ENCODE results near the gene PRKAG2.
A peak's percentile ranks its signal among the peaks of the same experiment; 100 is the strongest.
"Not testable (repeated sequence)": the region's sequence is repeated elsewhere in the genome, so short reads cannot be mapped to it uniquely, and the experiment has no call there.

Gene PRKAG2

DNA sequence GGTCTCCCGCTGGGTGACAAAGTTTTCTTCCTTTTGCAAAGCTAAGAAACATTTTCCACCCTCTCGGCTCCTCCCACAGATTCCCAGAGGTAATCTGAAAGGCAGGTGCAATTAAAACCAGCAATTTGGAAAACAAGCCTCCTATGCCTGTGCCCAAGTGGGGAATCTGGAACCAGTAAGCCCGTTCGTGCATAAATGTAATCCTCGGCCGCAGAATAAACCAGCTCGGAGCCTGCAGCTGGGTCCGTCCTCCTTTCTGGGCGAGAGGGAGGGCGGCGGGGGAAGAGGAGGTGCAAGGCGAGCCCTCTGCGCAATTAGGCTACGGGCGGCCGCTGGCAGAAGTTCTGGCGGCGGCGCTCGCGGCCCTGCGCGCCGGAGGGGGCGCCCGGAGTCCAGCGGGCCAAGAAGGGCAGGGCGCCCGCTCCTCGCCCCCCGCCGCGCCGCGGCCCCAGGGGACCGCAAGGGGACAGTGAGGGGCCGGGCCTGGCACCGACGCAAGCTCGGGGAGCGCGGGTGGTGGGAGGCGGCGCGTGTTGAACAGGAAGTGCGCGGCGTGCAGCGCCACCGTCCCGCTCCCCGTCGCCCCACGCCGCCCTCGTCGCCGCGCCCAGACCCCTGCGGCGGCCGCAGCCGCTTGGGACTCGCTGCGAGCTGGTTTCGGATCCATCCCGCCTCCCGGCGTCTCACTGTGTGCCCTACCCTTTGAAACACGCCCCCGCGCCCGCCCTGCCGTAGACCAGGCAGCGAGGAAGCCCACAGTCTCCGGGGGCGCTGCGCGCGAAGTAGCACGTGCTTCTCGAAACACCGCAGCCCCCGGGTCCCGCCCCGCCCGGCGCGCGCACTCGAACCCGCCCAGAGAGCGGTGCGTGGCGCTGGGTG is at the start of gene PRKAG2:
Gene PRKAG2, minus strand, starts transcription at position 217 of the 879 bp plus-strand sequence. CDS start 495 bp downstream, outside the sequence.
- DNase-seq (ENCODE audit: low spot score), result peak; percentile 58

DNA sequence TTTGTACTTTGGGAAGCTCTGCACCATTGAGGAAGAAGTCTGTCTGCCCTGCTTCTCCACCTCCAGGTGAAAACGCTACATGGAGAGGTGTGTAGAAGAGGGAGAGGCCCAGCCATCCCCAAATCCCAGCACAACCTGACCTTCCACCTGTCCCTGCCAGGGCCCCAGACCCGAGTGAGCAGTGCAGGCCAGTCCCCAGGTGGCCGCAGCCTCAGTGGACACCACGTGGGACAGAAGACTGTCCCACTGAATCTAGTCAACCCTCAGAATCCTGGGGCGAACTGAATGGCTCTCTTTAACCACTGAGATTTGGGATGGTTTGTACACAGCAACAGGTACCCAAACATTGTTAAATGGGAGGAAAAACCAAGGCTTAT is 49.4 kb upstream of the PRKAG2 start:
- no peak for DNase-seq (ENCODE audit: low spot score)

GRCh38 chr7:151925446-151926335 is 48.8 kb upstream of the PRKAG2 start:
- no peak for DNase-seq (ENCODE audit: low spot score)

DNA sequence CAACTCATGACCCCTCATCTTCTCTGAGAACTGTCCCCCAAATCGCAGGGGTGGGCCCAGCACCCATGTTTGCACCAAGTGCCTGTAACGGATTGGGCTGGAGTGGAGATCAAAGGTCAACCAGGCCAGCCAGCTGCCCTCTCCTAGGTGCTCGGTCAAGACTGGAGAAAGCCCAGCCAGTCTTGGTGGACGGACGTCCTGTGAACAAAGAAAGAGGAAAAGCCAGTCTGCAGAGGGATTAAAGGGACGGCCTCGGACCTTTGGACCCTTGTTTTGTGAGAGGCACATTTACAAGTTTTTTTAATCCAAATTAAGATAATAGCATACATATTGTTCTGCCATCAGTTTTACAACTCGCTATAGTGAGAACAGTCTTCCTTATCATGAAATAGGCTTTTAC is 47.6 kb upstream of the PRKAG2 start:
- no peak for DNase-seq (ENCODE audit: low spot score)

GRCh38 chr7:151924001-151924400 is 47.1 kb upstream of the PRKAG2 start:
- DNase-seq (ENCODE audit: low spot score), result no peak

- no peak for DNase-seq (ENCODE audit: low spot score)
These were observed 46.4 kb upstream of the PRKAG2 start for GRCh38 chr7:151923097-151923876.

DNA sequence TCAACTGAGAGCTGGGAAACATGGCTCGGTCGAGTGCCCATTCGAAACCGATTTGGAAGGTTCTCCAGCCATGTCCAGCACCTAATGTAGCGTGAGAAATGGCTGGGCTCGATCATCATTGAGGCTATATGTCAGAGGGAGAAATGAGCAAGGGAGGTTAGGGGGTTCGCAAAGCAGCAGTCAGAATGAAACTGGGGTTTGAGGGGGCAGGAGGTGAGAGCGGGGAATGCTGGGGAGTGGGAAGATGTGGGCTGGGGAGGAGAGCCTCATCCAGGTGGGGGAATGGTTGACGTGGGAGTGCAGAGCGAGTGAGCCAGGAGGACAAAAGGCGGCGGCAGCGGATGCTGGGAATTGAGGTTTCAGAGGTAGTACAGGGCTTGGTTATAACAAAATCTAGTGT is 44.5 kb upstream of the PRKAG2 start:
- DNase-seq (ENCODE audit: low spot score), result no peak

DNA sequence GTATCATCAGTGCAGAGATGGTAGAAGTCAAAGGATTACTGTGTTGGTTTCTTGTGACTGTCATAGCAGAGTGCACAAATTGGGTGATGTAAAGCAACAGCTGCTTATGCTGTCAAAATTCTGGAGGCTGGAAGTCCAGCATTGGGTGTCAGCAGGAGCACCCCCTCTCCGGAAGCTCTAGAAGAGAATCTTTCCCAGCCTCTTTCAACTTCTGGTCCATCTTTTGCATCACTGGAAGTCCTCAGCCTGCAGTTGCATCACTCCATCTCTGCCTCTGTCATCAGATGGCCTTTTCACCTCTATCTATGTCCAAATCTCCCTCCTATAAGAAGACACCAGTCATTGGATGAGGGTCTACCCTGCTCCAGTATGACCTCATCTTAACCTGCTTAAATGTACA is 43.6 kb upstream of the PRKAG2 start:
- no peak for DNase-seq (ENCODE audit: low spot score)

GRCh38 chr7:151919595-151919994 is 42.7 kb upstream of the PRKAG2 start:
- no peak for DNase-seq (ENCODE audit: low spot score)

GRCh38 chr7:151918510-151918843 is 41.6 kb upstream of the PRKAG2 start:
- no peak for DNase-seq (ENCODE audit: low spot score)

- no peak for DNase-seq (ENCODE audit: low spot score)
These were observed 41.0 kb upstream of the PRKAG2 start for GRCh38 chr7:151917791-151918509.

DNA sequence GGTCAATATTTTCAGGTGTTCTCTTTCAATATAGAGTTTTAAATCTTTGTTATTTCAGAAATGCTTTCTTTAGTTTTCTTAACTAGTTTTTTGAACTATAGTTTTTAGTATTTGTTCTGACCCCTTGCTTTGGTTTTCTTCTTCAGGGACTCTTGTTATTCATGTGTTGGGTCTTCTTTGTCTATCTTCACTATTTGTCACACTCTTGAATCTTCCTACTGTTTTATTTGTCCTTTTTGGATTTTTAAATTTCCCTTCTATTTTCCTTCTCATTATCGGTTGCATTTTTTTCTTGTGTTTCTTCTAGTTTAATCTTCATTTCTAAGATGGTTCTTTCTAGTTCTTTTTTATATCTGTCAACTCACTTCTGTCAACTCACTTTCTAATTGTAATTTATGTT is 37.1 kb upstream of the PRKAG2 start:
- no peak for DNase-seq (ENCODE audit: low spot score)

DNA sequence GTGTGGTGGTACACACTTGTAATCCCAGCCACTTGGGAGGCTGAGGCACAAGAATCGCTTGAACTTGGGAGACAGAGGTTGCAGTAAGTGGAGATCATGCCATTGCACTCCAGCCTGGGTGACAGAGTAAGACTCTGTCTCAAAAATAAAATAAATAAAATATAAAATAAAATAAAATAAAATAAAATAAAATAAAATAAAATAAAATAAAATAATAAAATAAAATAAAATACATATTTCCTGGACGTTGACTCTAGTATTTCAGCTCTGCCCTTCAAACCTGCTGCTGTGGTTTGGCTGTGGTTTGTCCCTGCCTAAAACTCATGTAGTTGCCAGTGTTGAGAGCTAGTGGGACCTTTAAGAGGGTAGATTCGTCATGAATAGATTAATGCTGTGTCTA is 33.7 kb upstream of the PRKAG2 start:
- not testable (repeated sequence) for DNase-seq (ENCODE audit: low spot score)

DNA sequence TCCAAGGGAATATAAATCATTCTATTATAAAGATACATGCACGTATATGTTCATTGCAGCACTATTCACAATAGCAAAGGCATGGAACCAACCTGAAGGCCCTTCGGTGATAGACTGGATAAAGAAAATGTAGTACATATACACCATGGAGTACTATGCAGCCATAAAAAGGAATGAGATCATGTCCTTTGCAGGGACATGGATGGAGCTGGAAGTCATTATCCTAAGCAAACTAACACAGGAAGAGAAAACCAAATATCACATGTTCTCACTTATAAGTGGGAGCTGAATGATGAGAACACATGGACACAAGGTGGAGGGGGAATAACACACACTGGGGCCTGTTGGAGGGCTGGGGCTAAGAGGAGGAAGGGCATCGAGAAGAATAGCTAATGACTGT is 30.2 kb upstream of the PRKAG2 start:
- DNase-seq (ENCODE audit: low spot score), result not testable (repeated sequence)

- DNase-seq (ENCODE audit: low spot score), result no peak
These were observed 28.9 kb upstream of the PRKAG2 start for GRCh38 chr7:151905766-151906165.

DNA sequence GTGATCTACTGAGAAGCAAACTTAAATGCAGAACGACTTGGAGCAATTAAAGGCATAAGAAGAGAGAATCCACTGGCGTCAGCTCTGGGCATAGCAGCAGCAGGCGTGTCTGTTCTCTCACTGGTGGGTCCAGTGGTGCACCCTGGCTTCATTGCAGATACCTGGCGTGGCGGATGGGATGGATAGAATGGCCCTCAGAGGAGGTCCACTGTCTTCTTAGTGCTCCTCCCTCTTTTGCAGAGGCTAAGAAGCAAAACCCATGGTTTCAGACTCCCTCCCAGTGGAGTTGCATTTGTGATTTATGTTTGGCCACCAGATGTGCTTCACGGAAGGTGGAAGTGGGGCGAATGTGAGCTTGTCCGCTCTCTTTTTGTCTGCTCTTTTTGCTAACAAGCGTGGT is 28.4 kb upstream of the PRKAG2 start:
- DNase-seq (ENCODE audit: low spot score), result no peak

DNA sequence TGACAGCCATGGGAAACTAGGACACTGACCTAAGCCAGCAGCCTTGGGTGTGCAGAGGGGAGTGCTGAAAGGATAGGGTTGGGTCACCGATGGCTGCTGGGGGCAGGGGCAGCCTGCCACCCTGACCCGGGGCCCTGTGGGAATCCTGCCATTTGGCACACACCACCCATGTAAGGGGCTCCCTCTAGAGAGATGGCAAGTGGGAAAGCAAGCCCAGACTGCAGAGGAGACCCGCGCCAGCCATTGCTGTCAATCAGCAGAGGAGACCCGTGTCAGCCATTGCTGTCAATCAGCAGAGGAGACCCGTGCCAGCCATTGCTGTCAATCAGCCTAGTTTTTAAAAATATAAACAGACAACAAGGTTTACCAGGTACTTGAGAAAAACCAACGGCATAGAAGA is 27.4 kb upstream of the PRKAG2 start:
- DNase-seq (ENCODE audit: low spot score), result no peak

- DNase-seq (ENCODE audit: low spot score), result no peak
These were observed 26.5 kb upstream of the PRKAG2 start for GRCh38 chr7:151903249-151904032.

DNA sequence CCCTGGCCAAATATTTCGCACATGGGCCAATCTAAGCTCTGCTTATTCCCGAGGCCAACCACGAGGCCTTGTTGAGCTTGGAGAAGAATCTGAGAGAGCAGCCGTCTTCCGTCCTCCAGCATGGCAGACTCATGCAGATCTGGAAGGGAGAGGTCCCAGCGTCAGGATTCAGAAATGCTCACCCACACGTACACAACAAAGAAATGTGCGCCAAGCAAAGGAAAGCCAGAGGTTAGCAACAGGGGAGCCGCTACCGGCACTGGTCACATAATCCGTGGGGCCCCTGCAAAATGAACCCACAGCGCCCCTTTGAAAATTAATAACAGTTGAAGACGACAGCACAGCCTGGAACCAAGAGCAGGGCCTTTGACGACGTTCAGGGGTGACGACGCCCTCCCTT is 25.4 kb upstream of the PRKAG2 start:
- DNase-seq (ENCODE audit: low spot score), result no peak

GRCh38 chr7:151901828-151902227 is 24.9 kb upstream of the PRKAG2 start:
- no peak for DNase-seq (ENCODE audit: low spot score)

All from CD4-positive, alpha-beta T cell treated with Interleukin-6 at 100 ng/mL for 8 hours (primary cell).